Measurements from ENCODE around the gene VSIG2.

Gene VSIG2

DNA sequence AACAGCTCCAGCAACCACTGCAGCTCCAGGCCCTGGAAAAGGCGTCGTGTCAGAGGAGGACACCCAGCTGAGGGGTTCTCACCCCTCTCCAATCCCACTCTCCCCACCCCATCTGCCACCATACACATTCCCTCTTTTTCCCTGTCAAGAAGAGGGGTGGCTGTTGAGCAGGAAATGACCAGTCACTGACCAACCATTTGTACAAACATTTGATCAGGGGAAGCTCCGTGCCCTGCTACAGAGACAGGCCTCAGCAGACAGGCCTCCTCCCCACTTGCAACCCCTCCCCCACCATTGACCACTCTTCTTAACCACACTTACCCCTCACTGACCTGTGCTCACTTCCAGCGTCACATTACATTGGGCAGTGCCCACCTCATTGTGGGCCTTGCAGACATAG lies 2.3 kb upstream of the VSIG2 start:
- Histone ChIP-seq H3K27me3 (ENCODE audit: low read length) (no peaks in the 10 kb centered on the region), H3K27ac (ENCODE audit: low read depth, low read length) (no peak overlapping the region)

DNA sequence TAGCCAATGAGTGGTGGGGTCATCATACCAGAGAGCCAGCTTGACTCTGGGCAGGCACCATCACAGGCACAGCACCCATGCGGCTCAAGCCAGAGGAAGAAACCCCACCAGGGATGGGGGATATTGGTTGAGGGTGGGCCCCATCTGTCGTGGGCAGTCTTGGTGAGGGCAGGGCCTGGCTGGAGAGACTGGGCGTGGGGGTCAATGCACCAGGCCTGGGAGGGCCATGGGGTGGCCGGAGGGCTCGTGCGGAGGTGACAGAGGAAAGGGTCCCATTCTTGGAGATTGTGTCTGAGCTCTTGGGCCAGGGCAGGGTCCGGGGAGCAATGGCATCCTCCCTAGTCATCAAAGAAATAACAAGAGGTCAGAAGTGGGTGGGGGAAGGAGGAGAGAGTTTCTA lies 1.6 kb upstream of the VSIG2 start:
- no peaks in the 10 kb centered on the region for H3K36me3 ChIP-seq (ENCODE audit: low read length)
- H2AFZ ChIP-seq (ENCODE audit: low read depth, low read length, severe bottlenecking) = no peak overlapping the region
- no peaks in the 10 kb centered on the region for H3K9me2 ChIP-seq (replicated peaks; ENCODE audit: insufficient read depth, low read length)
- no peak overlapping the region for H3K4me2 ChIP-seq (ENCODE audit: low read depth, low read length, poor library complexity, severe bottlenecking)
- H4K20me1 ChIP-seq (ENCODE audit: low read depth, low read length) = no peaks in the 10 kb centered on the region
- H3K4me3 ChIP-seq (ENCODE audit: insufficient read depth, low read length, poor library complexity, severe bottlenecking) = no peak overlapping the region
- no peak overlapping the region for H3K9ac ChIP-seq (ENCODE audit: low read length)
- TF ChIP-seq EZH2phosphoT487 (conservative IDR thresholded peaks at IDR 0.05; ENCODE audit: low read length) (no peak), CTCF (IDR thresholded peaks at IDR 0.05; ENCODE audit: insufficient read depth, low read length, poor library complexity, severe bottlenecking) (no peak)
- no peaks in the 10 kb centered on the region for H3K27me3 ChIP-seq (ENCODE audit: low read length)
- no peaks in the 10 kb centered on the region for H3K9me3 ChIP-seq (ENCODE audit: insufficient read depth, low read length)
- H3F3A ChIP-seq (ENCODE audit: insufficient read depth) = no peaks in the 10 kb centered on the region
- no peak overlapping the region for H3K27ac ChIP-seq (ENCODE audit: low read depth, low read length)
- H3K79me2 ChIP-seq (ENCODE audit: insufficient read depth, low read length) = no peaks in the 10 kb centered on the region

More for the DNA sequence above, 2.3 kb upstream of the VSIG2 start:
- H3K79me2 ChIP-seq (ENCODE audit: insufficient read depth, low read length) = no peaks in the 10 kb centered on the region
- H3K9ac ChIP-seq (ENCODE audit: low read length) = no peak overlapping the region
- no peak overlapping the region for H3K4me3 ChIP-seq (ENCODE audit: insufficient read depth, low read length, poor library complexity, severe bottlenecking)
- H3K36me3 ChIP-seq (ENCODE audit: low read length) = no peaks in the 10 kb centered on the region
- H4K20me1 ChIP-seq (ENCODE audit: low read depth, low read length) = no peaks in the 10 kb centered on the region
- no peaks in the 10 kb centered on the region for H3K9me2 ChIP-seq (replicated peaks; ENCODE audit: insufficient read depth, low read length)
- no peak overlapping the region for H3K4me2 ChIP-seq (ENCODE audit: low read depth, low read length, poor library complexity, severe bottlenecking)
- H3K9me3 ChIP-seq (ENCODE audit: insufficient read depth, low read length) = no peaks in the 10 kb centered on the region
- TF ChIP-seq CTCF (IDR thresholded peaks at IDR 0.05; ENCODE audit: insufficient read depth, low read length, poor library complexity, severe bottlenecking) (no peak), EZH2phosphoT487 (conservative IDR thresholded peaks at IDR 0.05; ENCODE audit: low read length) (no peak)
- H2AFZ ChIP-seq (ENCODE audit: low read depth, low read length, severe bottlenecking) = no peak overlapping the region
- H3F3A ChIP-seq (ENCODE audit: insufficient read depth) = no peaks in the 10 kb centered on the region

DNA sequence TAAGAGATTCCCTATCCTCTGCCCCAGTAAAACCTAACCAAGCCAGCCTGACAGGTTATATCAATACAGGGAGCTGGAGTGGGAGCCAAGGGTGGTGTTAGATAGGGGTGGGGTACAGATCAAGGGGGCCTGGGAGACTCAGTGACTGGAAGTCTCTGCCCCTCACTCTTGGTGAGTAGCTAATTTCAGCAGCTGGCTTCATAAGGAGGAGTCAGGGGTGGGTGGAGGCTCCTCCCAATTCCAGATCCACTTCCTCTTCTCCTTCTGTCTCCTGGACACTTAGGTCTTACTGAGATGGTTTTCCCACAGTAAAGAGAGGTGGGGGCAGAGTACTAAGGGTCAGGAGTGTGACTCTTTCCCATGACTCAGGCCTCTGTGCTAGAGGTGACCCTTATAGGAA lies 1.1 kb upstream of the VSIG2 start:
- Histone ChIP-seq H3K4me2 (ENCODE audit: low read depth, low read length, poor library complexity, severe bottlenecking) (no peak overlapping the region), H2AFZ (ENCODE audit: low read depth, low read length, severe bottlenecking) (no peak overlapping the region), H3K4me3 (ENCODE audit: insufficient read depth, low read length, poor library complexity, severe bottlenecking) (no peak overlapping the region), H3F3A (ENCODE audit: insufficient read depth) (no peaks in the 10 kb centered on the region), H3K9me2 (replicated peaks; ENCODE audit: insufficient read depth, low read length) (no peaks in the 10 kb centered on the region), H4K20me1 (ENCODE audit: low read depth, low read length) (no peaks in the 10 kb centered on the region), H3K9me3 (ENCODE audit: insufficient read depth, low read length) (no peaks in the 10 kb centered on the region), H3K27me3 (ENCODE audit: low read length) (no peaks in the 10 kb centered on the region), H3K27ac (ENCODE audit: low read depth, low read length) (no peak overlapping the region), H3K36me3 (ENCODE audit: low read length) (no peaks in the 10 kb centered on the region), H3K79me2 (ENCODE audit: insufficient read depth, low read length) (no peaks in the 10 kb centered on the region), H3K9ac (ENCODE audit: low read length) (no peak overlapping the region)
- no peak for TF ChIP-seq EZH2phosphoT487 (conservative IDR thresholded peaks at IDR 0.05; ENCODE audit: low read length)
- TF ChIP-seq CTCF (IDR thresholded peaks at IDR 0.05; ENCODE audit: insufficient read depth, low read length, poor library complexity, severe bottlenecking) = no peak
